Erythroblast (primary cell): ENCODE results near the gene HABP2.

Experiments
- DNase-seq, 2 experiments: peaks; one replicate each; lab custom pipeline; 2025; lab: John Stamatoyannopoulos, UW
- GATA1 ChIP-seq: IDR thresholded peaks from 2 replicates; pipeline ENCODE4 v1.6.1; 2011; ENCODE audit warnings: low read depth, mild to moderate bottlenecking, control low read depth, low read length, moderate library complexity
- POLR2A ChIP-seq: IDR thresholded peaks from 2 replicates; pipeline ENCODE4 v1.6.1; 2011; ENCODE audit warnings: mild to moderate bottlenecking, low read length

HABP2 gene

DNA sequence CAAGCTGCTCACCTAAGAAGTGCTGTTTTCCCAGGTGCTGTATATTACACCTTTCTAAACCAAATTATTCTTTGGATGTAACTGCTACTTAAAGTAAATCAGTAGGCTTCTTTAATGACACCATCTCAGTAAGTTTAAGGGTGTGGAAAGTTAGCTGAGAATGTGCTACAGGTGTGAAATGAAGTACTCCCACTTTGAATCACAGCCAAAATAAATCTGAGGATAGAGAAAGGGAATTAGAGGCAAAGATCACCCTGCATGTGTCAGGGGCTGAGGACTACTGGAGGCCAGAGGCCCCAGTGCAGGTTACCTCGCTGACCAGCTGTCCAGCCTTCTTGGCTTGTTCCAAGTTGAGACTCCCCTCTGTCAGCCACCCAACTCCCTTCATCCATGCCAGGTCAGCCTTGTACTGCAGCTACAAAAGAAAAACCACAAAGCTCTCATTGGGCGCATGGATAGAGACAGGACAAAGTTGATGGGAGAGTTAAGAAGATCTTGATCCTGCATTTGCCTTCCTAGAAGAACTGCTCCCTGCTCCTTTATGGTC, 75.8 kb downstream of the HABP2 start:
- DNase-seq: no peak
- TF ChIP-seq POLR2A (no peak), GATA1 (no peak)

DNA sequence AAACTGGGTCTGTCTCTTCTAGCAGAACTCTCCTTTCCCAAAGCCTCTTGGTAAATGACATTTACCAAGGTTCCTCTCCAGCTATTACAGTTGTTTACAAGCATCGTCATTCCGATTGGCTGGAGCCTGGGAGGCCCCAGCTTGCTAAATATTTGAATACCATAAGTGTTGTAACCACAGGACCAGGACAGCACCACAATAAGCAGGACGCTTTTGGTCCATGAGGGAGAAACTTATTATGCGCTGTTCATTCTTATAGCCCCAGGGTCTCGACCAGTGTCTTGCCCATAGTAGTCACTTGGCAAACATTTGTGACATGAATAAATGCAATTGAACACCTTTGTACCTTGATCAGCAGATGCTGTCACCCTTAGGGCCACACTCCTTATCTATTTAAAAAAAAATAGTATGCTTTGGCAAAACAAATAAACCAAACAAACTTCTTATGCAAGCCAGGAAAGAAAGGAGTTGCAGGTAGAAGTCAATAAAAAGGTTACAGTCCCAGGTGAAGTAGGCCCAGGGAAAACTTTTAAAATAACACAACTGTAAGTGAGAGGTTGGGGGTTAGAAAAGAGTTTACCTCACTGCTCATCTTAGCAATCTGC, 78.2 kb downstream of the HABP2 start:
- no peak for TF ChIP-seq POLR2A
- TF ChIP-seq GATA1: no peak
- DNase-seq: no peak

DNA sequence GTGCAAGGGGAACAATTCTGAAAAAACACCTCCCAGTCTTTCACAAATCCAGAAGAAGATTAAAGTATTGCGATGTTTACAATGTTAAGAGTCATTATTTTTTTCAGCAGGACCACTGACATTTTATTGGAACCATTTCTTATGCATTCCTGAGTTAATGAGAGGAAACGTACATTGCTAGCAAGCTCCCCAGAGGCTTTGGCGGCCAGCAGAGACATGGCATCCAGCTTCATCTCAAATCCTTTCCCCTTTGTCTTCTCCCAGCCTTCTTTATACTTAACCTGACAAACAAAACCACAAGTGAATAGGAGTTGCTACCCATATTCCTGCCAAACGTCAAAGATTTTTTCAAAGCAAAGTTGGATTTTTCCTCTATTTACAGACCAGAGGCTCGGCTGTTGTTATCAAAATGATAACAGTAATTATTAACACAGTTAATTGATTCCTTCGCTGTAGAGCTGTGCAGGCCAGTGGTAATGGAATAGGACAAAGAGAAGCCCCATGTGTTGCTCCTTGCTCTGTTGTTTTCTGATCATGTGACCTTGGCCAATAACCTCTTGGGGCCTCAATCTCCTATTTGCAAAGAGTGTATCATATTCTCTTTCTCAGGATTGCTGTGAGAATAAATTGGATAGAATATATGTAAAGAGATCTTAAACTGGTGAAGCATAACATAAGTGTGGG, 79.0 kb downstream of the HABP2 start:
- TF ChIP-seq GATA1 (no peak), POLR2A (no peak)
- no peak for DNase-seq
